ENCODE measurements around the gene TRABD2A.

DNA sequence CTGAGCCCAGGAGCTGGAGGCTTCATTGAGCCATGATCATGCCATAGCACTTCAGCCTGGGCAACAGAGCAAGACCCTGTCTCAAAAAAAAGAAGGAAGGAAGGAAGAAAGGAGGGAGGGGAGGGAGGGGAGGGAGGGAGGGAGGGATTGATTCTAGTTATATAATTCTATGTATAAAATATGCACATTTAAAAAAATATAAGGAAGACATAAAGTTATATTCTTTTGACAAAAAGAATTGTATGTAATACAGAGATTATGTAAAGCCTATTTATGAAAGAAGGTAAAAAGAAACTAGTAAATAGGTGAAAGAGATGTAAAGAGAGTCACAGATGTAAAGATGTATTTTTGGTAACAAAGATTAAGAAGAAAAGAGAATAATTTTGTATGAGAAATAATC, 42.1 kb upstream of the TRABD2A start:
- no peak for TF ChIP-seq CTCF (conservative IDR thresholded peaks at IDR 0.05; ENCODE audit: low read length)
- no peak for TF ChIP-seq EZH2phosphoT487 (IDR thresholded peaks at IDR 0.05; ENCODE audit: borderline replicate concordance)

All from Loucy (cell line).